ENCODE measurements around the gene TPM1.
"Not testable (repeated sequence)": the region's sequence is repeated elsewhere in the genome, so short reads cannot be mapped to it uniquely, and the experiment has no call there.

The TPM1 gene

DNA sequence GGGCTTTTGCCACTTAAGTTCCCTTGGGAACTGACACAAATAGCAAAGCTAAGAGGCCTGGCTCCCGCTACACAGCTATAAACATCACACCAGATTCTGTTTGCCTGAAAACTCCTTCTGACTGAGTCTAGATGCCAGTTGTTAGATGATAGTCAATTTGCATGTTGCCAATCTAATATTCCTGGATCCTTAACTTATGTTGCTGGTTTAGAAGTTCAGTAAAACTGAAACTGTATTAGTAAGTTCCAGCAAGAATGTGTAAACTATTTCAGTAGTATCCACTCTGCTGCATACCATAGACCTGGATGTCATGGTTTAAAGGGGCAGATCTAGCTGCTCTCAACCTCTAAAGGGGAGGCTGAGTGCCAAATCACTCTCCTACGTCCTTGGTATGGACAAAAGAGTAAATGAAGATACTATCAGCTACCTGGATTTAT, 52.0 kb downstream of the TPM1 start:
- DNase-seq (ENCODE audit: low spot score): peak; percentile 73

DNA sequence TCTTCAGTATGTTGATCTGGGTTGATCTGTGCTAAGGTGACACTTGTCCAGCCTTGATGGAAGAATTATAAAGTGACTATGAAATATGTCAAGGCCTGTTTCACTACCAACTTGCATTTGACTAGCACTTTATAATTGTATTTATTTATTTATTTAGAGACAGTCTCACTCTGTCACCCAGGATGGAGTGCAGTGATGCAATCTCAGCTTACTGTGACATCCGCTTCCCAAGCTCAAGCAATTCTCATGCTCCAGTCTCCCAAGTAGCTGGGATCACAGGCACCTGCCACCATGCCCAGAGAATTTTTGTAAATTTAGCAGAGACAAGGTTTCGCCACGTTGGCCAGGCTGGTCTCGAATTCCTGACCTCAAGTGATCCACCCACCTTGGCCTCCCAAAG, 53.6 kb downstream of the TPM1 start:
- DNase-seq (ENCODE audit: low spot score): no peak

DNA sequence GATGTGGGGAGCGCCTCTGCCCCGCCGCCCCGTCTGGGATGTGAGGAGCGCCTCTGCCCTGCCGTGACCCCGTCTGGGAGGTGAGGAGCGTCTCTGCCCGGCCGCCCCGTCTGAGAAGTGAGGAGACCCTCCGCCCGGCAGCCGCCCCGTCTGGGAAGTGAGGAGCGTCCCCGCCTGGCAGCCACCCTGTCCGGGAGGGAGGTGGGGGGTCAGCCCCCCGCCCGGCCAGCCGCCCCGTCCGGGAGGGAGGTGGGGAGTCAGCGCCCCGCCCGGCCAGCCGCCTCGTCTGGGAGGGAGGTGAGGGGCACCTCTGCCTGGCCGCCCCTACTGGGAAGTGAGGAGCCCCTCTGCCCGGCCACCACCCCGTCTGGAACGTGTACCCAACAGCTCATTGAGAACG, 56.4 kb downstream of the TPM1 start:
- DNase-seq (ENCODE audit: low spot score): not testable (repeated sequence)

DNA sequence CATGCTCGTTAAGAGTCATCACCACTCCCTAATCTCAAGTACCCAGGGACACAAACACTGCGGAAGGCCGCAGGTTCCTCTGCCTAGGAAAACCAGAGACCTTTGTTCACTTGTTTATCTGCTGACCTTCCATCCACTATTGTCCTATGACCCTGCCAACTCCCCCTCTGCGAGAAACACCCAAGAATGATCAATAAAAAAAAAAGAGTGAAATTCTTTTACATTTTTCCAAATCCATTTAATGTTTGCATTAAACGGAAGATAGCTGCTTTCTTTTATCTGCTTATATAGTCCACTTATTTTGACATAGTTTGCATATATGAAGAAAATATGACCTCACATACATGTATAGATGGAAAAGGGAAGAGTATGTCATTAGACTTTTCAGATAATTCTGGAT, 57.0 kb downstream of the TPM1 start:
- not testable (repeated sequence) for DNase-seq (ENCODE audit: low spot score)

DNA sequence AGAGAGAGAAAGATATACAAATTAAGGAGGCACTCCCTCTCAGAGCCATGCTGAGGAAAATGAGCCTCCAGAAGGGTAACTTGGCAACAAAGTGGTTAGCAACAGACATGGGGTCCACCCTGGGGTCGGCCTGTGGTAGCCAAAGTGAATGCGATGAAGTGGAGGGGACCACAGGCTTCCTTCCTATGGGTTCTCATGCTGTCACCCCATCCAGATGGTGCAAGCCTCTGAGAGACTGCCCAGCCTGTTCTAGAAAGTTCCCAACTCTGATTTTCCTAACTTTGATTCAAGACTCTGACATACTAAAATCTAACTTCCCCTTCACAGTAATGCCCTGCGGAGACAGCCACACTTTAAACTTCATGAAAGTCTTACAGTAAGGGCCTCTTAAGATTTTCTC, 60.9 kb downstream of the TPM1 start:
- no peak for DNase-seq (ENCODE audit: low spot score)

DNA sequence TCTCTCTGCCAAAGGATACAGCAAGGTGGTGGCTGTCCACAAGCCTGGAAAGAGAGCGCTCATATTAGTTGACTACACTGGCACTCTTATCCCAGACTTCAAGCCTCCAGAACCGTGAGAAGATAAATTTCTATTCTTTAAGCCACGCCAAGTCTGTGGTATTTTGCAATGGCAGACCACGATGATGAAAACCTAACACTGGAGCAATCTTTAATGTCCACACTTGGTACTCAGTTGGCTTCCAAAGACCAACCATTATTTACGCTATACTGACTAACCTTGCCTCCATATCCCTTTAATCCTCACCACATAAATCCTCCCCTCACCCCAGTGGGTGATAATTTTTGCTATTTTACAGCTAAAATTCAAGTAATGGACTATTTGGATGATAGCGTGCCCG, 62.2 kb downstream of the TPM1 start:
- no peak for DNase-seq (ENCODE audit: low spot score)

DNA sequence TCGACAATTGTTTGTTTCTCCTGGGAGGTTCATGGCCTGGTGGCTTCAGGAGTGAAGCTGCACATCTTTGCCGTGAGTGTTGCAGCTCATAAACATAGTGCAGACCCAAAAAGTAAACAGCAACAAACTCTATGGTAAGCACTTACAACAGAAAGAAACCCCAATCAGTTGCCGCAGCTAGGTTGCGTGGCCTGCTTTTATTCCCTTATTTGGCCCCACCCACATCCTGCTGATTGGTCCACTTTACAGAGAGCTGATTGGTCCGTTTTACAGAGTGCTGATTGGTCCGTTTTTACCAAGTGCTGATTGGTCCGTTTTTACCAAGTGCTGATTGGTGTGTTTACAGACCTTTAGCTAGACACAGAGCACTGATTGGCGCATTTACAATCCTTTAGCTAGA, 62.8 kb downstream of the TPM1 start:
- DNase-seq (ENCODE audit: low spot score): not testable (repeated sequence)

DNA sequence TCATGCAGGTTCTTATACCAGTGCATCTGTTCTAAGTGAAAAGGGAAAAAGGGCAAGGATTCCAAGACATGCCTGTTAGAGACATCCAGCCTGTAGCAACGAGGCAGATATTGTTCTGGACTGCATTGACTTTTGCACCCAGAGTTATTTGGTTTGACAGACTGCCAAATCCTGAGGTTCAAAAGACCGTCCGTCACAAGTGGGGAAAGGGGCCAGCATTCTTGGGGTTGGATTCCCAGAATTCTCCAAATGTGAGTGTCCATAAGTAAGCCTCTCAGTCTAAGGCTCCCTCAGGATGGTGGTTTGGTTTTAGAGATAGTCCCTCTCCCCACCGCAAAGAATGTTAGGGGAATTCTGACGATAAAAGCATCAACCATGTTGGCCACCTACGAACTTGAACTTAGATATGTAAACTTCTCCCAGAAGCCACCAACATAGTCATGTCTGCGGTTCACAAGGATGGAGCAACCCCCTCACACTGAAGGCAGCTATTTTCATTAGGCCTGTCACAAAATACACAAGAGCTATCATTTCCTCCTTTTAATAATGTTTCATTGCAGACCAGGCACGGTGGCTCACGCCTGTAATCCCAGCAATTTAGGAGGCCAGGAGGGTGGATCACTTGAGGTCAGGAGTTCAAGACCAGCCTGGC, 65.5 kb downstream of the TPM1 start:
- DNase-seq (ENCODE audit: low spot score): peak; percentile 87

DNA sequence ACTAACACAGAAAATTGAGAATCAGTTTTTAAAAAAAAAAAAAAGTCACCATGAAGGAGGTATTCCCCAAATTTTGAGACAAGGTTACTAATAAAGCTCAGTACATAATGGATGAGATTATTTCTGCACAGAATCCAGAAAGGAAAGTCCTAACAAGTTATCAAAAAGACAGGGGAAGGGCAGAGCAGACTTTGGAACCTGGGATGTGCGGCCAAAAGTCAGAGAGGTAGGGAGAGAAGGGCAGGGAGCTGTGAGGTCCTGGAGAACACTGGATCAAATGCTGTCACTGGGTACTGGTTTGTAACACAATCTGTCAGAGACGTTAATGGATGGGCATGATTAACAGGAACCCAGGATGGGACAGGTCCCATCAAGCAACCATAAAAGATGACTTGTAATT, 67.0 kb downstream of the TPM1 start:
- DNase-seq (ENCODE audit: low spot score): no peak

DNA sequence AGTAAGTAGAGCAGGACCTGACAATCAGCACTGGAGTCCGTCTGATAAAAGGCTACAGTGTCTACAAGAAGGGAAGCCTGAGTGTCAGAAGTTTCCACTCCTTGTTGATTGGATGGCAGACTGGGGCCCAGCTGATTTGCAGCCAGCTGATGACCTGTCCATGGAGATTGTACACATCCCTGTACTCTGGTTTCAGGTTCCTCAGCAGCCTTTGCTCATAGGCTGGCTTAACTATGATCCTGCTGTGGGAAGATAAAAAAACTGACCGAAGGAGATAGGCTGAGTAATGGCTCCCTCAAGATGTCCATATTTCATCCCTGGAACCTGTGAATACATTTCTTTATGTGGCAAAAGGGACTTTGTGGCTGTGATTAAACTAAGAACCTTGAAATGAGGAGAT, 67.4 kb downstream of the TPM1 start:
- DNase-seq (ENCODE audit: low spot score): no peak

DNA sequence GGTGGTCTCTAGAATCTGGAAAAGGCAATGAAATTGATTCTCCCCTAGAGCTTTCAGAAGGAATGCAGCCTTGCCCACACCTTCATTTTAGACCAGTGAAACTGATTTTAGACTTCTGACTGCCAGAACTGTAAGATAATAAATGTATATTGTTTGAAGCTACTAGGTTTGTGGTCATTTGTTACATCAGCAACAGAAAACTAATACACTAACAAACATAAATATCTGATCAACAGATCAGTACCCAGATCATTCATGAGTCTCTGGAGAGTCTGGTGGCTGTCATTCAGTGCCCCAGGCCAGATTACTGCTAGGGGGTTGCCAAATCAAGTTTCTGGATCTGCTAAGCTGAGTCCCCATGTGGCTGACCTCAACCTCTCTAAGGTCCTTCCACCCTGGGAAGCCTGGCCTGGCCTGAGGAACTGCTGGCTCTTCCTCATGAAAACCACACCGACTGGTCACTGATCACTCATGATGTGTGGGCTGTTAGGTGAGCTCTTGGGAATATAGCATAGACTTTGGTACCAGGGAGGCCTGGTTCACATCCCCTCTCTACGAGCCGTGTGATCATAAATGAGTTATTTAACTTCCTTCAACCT, 68.0 kb downstream of the TPM1 start:
- no peak for DNase-seq (ENCODE audit: low spot score)

DNA sequence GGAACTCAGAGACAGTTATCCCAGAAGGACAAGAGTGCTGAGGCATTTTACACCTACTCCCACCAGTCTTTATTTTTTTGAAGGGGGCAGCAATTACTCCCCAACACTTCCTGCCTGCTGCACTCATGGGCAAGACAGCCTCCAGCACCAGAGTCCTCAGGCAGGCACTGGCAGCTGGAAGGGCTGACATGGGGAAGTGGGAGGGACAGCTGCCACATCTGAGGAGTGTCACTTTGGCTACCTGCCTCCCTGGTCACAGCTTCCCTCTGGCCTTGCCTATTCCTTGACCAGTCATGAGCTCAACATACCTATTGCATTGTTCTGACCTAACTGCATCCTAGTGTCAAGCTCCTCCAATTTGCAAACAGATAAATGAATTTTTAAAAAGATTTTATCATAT, 68.9 kb downstream of the TPM1 start:
- no peak for DNase-seq (ENCODE audit: low spot score)

DNA sequence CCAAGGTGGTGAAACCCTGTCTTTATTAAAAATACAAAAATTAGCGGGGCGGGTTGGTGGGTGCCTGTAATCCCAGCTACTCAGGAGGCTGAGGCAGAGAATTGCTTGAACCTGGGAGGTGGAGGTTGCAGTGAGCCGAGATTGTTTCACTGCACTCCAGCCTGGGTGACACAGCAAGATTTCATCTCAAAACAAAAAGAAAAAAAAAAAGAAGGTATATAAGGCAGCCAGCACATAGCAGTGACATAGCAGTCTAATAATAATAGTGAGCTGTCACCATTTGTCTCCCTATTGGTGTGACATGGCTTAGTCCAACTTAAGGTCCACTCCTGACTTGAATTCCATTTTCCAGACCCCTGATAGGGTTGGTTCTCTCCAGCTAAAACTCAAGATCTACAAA, 70.3 kb downstream of the TPM1 start:
- DNase-seq (ENCODE audit: low spot score): peak; percentile 49

DNA sequence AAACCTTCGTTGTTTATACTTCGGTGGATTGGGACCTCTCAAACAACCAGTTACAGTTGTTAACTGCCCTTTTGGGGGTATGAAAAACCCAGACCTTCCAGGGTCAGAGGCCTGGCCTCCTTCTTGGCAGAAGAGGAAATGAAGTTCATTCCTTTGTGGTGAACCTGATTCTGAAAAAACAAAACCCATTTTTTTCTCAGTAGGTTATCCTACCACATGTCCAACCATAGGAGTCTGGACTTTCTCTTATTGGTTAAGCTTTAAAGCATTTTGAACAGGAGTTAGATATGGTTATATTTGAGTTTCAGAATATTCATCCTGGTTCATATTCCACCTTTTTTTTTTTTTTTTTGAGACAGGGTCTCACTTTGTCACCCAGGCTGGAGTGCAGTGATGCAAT, 71.9 kb downstream of the TPM1 start:
- DNase-seq (ENCODE audit: low spot score): no peak
